Measurements from ENCODE around the gene CEND1. TPM values are rescaled to one million over a fixed set of nuclear protein-coding genes. Genes with fewer than 3 reads are reported as not detected.

CEND1 gene
- polyA plus RNA-seq, 1 of the 3 experiments (the other 2 are of a cell fraction): 3.6 TPM

GRCh38 chr11:747158-748006 is 42.5 kb downstream of the CEND1 start, which contains the start of gene TALDO1 (continued):
- TF ChIP-seq POLR2AphosphoS5 (IDR thresholded peaks at IDR 0.05; ENCODE audit: low read depth, low read length): no peak
- TF ChIP-seq FOXJ3 (CRISPR knock-in tag; IDR thresholded peaks at IDR 0.05): no peak
- TF ChIP-seq RCOR1 (IDR thresholded peaks at IDR 0.05; ENCODE audit: low read length): no peak
- TF ChIP-seq REST (IDR thresholded peaks at IDR 0.05; ENCODE audit: low read depth, low read length): 0 out of 2 replicates have a peak, but pooled peaks have one; percentile 3
- TF ChIP-seq CTCF (IDR thresholded peaks at IDR 0.05): no peak; the same call in 1 of the 2 replicates

- H3K79me2 ChIP-seq (ENCODE audit: insufficient read depth): peaks cover 41% of the 10 kb centered on the region
- H3K9me2 ChIP-seq: no peaks in the 10 kb centered on the region
- 69% methylated on average over 21 of the region's 46 CpGs for WGBS (ENCODE audit: low lambda C conversion rate)
- no peaks in the 10 kb centered on the region for H3F3A ChIP-seq (replicated peaks; ENCODE audit: insufficient read depth)
- ChIA-PET POLR2A (interaction anchor here (1.0 kb wide), 1 partner anchor 17 kb away, joined by 3 read pairs; no protein-coding TSS in a partner anchor), CTCF (interaction anchor here (0.9 to 8.0 kb wide), 8 partner anchors 11 to 50 kb away, joined by 3 to 94 read pairs (median 6); partner anchors contain the start of gene GATD1)
- H3K9me3 ChIP-seq: no peaks in the 10 kb centered on the region
- peak; percentile 37; the same call in 1 of the 2 replicates for TF ChIP-seq MXI1 (IDR thresholded peaks at IDR 0.05; ENCODE audit: low read depth, low read length)
- TF ChIP-seq ELF1 (IDR thresholded peaks at IDR 0.05): no peak
- 0 out of 2 replicates have a peak, but pooled peaks have one; percentile 11 for TF ChIP-seq SIN3A (IDR thresholded peaks at IDR 0.05; ENCODE audit: borderline replicate concordance, low read depth, low read length)
- peak overlapping the region in 1 of 2 experiments; percentile 77; a peak in 2 of 4 replicates for H3K27ac ChIP-seq (ENCODE audit: low read depth in 2 of 2, low read length in 1 of 2)
- peak overlapping the region; percentile 86 to 90 for H3K4me3 ChIP-seq (ENCODE audit: low read depth in 2 of 2, low read length in 1 of 2)
- H3K27me3 ChIP-seq (ENCODE audit: insufficient read depth): no peaks in the 10 kb centered on the region
- peak overlapping the region; percentile 94 for H3K4me2 ChIP-seq
- peaks cover 5% of the 10 kb centered on the region; the same call in 1 of the 2 replicates for H4K20me1 ChIP-seq (ENCODE audit: insufficient read depth)
- no peak for DNase-seq
- H3K4me1 ChIP-seq (ENCODE audit: control insufficient read depth in 1 of 2, insufficient read depth in 2 of 2, low read depth in 1 of 2, low read length in 1 of 2): peaks cover 0 to 16% of the 10 kb centered on the region in 2 experiments; a peak in 3 of 4 replicates
- H3K36me3 ChIP-seq (replicated peaks in 1 of 2; ENCODE audit: control insufficient read depth in 1 of 2, insufficient read depth in 2 of 2, low read length in 1 of 2): no peaks in the 10 kb centered on the region
- H3K9ac ChIP-seq: peak overlapping the region; percentile 43; the same call in 1 of the 2 replicates
- peak overlapping the region; percentile 89; the same call in 1 of the 2 replicates for H2AFZ ChIP-seq (ENCODE audit: low read depth)
Observed at GRCh38 chr11:746289-747157, 43.4 kb downstream of the CEND1 start.
